A673 (cell line): ENCODE measurements around the gene COG4.

Source experiments
- EZH2 ChIP-seq: fragments of 200-600 bp; sonication (generic); IDR thresholded peaks from 2 replicates; pipeline ENCODE4 v1.6.1; 2017; ENCODE audit warnings: borderline replicate concordance, low read depth, mild to moderate bottlenecking, mixed read lengths, antibody characterized with exemption, low read length; ENCODE audit not compliant: poor library complexity, severe bottlenecking
- TF ChIP-seq, protein P1 (sequence below): fragments of 300-800, 200-600 bp; sonication (generic); conservative IDR thresholded peaks from 2 replicates; pipeline ENCODE4 v1.5.1; 2017; ENCODE audit warnings: low read depth, mild to moderate bottlenecking, antibody characterized with exemption, low read length, moderate library complexity, mixed read lengths

DNA sequence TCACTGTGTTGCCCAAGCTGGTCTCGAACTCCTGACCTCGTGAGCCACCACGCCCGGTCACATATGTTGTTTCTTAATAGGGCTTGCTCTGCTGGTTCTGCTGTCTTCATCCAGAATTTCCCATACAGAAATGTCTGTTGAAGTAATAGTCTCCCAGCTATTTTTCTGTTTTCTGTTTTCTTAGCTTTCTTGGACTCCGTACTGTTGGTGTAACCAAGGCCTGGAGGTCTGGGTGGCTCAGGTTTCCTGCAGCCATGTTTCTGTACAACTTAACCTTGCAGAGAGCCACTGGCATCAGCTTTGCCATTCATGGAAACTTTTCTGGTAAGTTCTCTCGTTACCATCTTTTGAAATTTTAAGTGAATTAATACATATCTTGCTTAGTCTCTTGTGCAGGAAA is 3.0 kb upstream of the COG4 start:
- TF ChIP-seq, protein P1, sequence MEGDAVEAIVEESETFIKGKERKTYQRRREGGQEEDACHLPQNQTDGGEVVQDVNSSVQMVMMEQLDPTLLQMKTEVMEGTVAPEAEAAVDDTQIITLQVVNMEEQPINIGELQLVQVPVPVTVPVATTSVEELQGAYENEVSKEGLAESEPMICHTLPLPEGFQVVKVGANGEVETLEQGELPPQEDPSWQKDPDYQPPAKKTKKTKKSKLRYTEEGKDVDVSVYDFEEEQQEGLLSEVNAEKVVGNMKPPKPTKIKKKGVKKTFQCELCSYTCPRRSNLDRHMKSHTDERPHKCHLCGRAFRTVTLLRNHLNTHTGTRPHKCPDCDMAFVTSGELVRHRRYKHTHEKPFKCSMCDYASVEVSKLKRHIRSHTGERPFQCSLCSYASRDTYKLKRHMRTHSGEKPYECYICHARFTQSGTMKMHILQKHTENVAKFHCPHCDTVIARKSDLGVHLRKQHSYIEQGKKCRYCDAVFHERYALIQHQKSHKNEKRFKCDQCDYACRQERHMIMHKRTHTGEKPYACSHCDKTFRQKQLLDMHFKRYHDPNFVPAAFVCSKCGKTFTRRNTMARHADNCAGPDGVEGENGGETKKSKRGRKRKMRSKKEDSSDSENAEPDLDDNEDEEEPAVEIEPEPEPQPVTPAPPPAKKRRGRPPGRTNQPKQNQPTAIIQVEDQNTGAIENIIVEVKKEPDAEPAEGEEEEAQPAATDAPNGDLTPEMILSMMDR, result no peak
- no peak for TF ChIP-seq EZH2
